Fibroblast of mammary gland (primary cell): ENCODE results near the gene TRIM24.
"Not testable (repeated sequence)": the region's sequence is repeated elsewhere in the genome, so short reads cannot be mapped to it uniquely, and the experiment has no call there.

Experiments
- DNase-seq: peaks from one replicate; pipeline ENCODE4 v3.0.0-alpha.2; 2010; ENCODE audit warnings: low read depth
- H3K4me3 ChIP-seq: 2 replicates; pipeline ENCODE4 v1.5.1; 2011; ENCODE audit warnings: low read depth, mild to moderate bottlenecking, low read length, moderate library complexity; ENCODE audit not compliant: control insufficient read depth
- CTCF ChIP-seq: conservative IDR thresholded peaks from 2 replicates; pipeline ENCODE4 v1.5.1; 2011; ENCODE audit warnings: low read depth, low read length, inconsistent platforms; ENCODE audit not compliant: control insufficient read depth, insufficient read depth

TRIM24 gene

GRCh38 chr7:138460649-138461607 lies 869 bp downstream of the TRIM24 start:
- TF ChIP-seq CTCF, result no peak
- peak; percentile 30 for DNase-seq
- peak overlapping the region; percentile 66 for H3K4me3 ChIP-seq

- DNase-seq, H3K4me3 ChIP-seq: not testable (repeated sequence)
These were observed 3.2 kb downstream of the TRIM24 start for GRCh38 chr7:138463291-138463618.

- TF ChIP-seq CTCF, result no peak
- no peak overlapping the region for H3K4me3 ChIP-seq
- DNase-seq, result no peak
These were observed 5.0 kb downstream of the TRIM24 start for GRCh38 chr7:138465046-138465445.

GRCh38 chr7:138466069-138466756 lies 6.2 kb downstream of the TRIM24 start:
- not testable (repeated sequence) for H3K4me3 ChIP-seq, DNase-seq

- DNase-seq, result no peak
- TF ChIP-seq CTCF, result no peak
- no peak overlapping the region for H3K4me3 ChIP-seq
These were observed 8.4 kb downstream of the TRIM24 start for GRCh38 chr7:138468244-138469123.

- no peak for DNase-seq
- no peak for TF ChIP-seq CTCF
- H3K4me3 ChIP-seq, result no peak overlapping the region
These were observed 10.5 kb downstream of the TRIM24 start for GRCh38 chr7:138470391-138471157.
